WTC11 (cell line): Measurements from ENCODE around the gene ARL8A. TPM values are rescaled to one million over a fixed set of nuclear protein-coding genes. Genes with fewer than 3 reads are reported as not detected.

ENCODE experiments used
- ATAC-seq: fragments of 200-7000 bp; cut with Tn5 transposase; 2 replicates; pipeline ENCODE4 v1.10.0; 2021; ENCODE audit warnings: mild to moderate bottlenecking, moderate library complexity
- CTCF ChIA-PET: fragments of 300-600 bp; sonication (Branson Sonifier 250); formaldehyde crosslinking; loops from one replicate; lab custom pipeline; 2021; ENCODE audit warnings: antibody characterized with exemption; lab: Charles Lee
- POLR2A ChIA-PET: fragments of 350-600 bp; sonication (Branson Sonifier 250); formaldehyde crosslinking; loops from one replicate; lab custom pipeline; 2021; ENCODE audit warnings: antibody characterized with exemption; lab: Charles Lee
- DNase-seq: peaks from one replicate; pipeline ENCODE4 v3.0.0; 2021; ENCODE audit warnings: low spot score
- H3K27ac Mint-ChIP-seq: 2 replicates; pipeline ENCODE4 v1.8.0; 2021; ENCODE audit warnings: mixed read lengths
- H3K27me3 Mint-ChIP-seq: 2 replicates; pipeline ENCODE4 v1.8.0; 2021; ENCODE audit warnings: low read depth, mild to moderate bottlenecking, moderate library complexity, mixed read lengths
- H3K36me3 Mint-ChIP-seq: 2 replicates; pipeline ENCODE4 v1.8.0; 2021; ENCODE audit warnings: mixed read lengths
- H3K4me1 Mint-ChIP-seq: 2 replicates; pipeline ENCODE4 v1.8.0; 2022; ENCODE audit warnings: mixed read lengths
- H3K4me3 Mint-ChIP-seq: 2 replicates; pipeline ENCODE4 v1.8.0; 2021; ENCODE audit warnings: mild to moderate bottlenecking, moderate library complexity, mixed read lengths
- H3K9me3 Mint-ChIP-seq: 2 replicates; pipeline ENCODE4 v1.8.0; 2021; ENCODE audit warnings: mixed read lengths
- AR ChIP-seq: fragments of 250-450 bp; sonication (Bioruptor Pico); IDR thresholded peaks from 2 replicates; pipeline ENCODE4 v1.9.0; 2021; ENCODE audit warnings: mild to moderate bottlenecking
- ATF3 ChIP-seq: sonication (generic); formaldehyde crosslinking; conservative IDR thresholded peaks from 2 replicates; pipeline ENCODE4 v1.8.1; 2022; ENCODE audit warnings: mild to moderate bottlenecking, missing genetic modification reagents
- EMX1 ChIP-seq: fragments of 250-450 bp; sonication (Bioruptor Pico); IDR thresholded peaks from 2 replicates; pipeline ENCODE4 v1.8.0; 2021; ENCODE audit warnings: mild to moderate bottlenecking
- ERG ChIP-seq: fragments of 250-450 bp; sonication (Bioruptor Pico); IDR thresholded peaks from 2 replicates; pipeline ENCODE4 v1.8.0; 2021; ENCODE audit warnings: mild to moderate bottlenecking
- FOXJ3 ChIP-seq: sonication (generic); formaldehyde crosslinking; IDR thresholded peaks from 2 replicates; pipeline ENCODE4 v1.9.0; 2021; ENCODE audit warnings: missing genetic modification reagents, mild to moderate bottlenecking, borderline replicate concordance
- FOXP1 ChIP-seq: sonication (generic); formaldehyde crosslinking; IDR thresholded peaks from 2 replicates; pipeline ENCODE4 v1.8.0; 2022; ENCODE audit warnings: missing genetic modification reagents, mild to moderate bottlenecking, moderate library complexity, borderline replicate concordance
- MXD4 ChIP-seq: fragments of 250-450 bp; sonication (Bioruptor Pico); IDR thresholded peaks from 2 replicates; pipeline ENCODE4 v1.8.0; 2021; ENCODE audit warnings: mild to moderate bottlenecking, moderate library complexity, borderline replicate concordance
- NFYB ChIP-seq: sonication (generic); formaldehyde crosslinking; conservative IDR thresholded peaks from 2 replicates; pipeline ENCODE4 v1.8.0; 2022; ENCODE audit warnings: low read depth, missing genetic modification reagents
- NR1H2 ChIP-seq: sonication (generic); formaldehyde crosslinking; IDR thresholded peaks from 2 replicates; pipeline ENCODE4 v1.9.0; 2021; ENCODE audit warnings: mild to moderate bottlenecking, moderate library complexity, missing genetic modification reagents
- PRDM15 ChIP-seq: sonication (generic); formaldehyde crosslinking; IDR thresholded peaks from 2 replicates; pipeline ENCODE4 v1.8.0; 2022; ENCODE audit warnings: missing genetic modification reagents
- RELA ChIP-seq: sonication (generic); formaldehyde crosslinking; IDR thresholded peaks from 2 replicates; pipeline ENCODE4 v1.8.1; 2022; ENCODE audit warnings: missing genetic modification reagents, mild to moderate bottlenecking, borderline replicate concordance
- RORB ChIP-seq: fragments of 250-450 bp; sonication (Bioruptor Pico); IDR thresholded peaks from 2 replicates; pipeline ENCODE4 v1.9.0; 2021; ENCODE audit warnings: mild to moderate bottlenecking
- SMAD4 ChIP-seq: sonication (generic); formaldehyde crosslinking; IDR thresholded peaks from 2 replicates; pipeline ENCODE4 v1.8.0; 2022; ENCODE audit warnings: mild to moderate bottlenecking, missing genetic modification reagents
- SOX15 ChIP-seq: fragments of 250-450 bp; sonication (Bioruptor Pico); IDR thresholded peaks from 2 replicates; pipeline ENCODE4 v1.9.0; 2021; ENCODE audit warnings: mild to moderate bottlenecking
- SP1 ChIP-seq: sonication (generic); formaldehyde crosslinking; conservative IDR thresholded peaks from 2 replicates; pipeline ENCODE4 v1.8.1; 2022; ENCODE audit warnings: missing genetic modification reagents
- TEAD4 ChIP-seq: sonication (generic); formaldehyde crosslinking; IDR thresholded peaks from 2 replicates; pipeline ENCODE4 v1.8.0; 2022; ENCODE audit warnings: mild to moderate bottlenecking, missing genetic modification reagents
- ZNF121 ChIP-seq: sonication (generic); formaldehyde crosslinking; IDR thresholded peaks from 2 replicates; pipeline ENCODE4 v1.8.0; 2023; ENCODE audit warnings: missing genetic modification reagents
- ZNF263 ChIP-seq: sonication (generic); formaldehyde crosslinking; IDR thresholded peaks from 2 replicates; pipeline ENCODE4 v1.8.1; 2022; ENCODE audit warnings: low read depth, mild to moderate bottlenecking, moderate library complexity, missing genetic modification reagents
- ZNF396 ChIP-seq: fragments of 250-450 bp; sonication (Bioruptor Pico); IDR thresholded peaks from 2 replicates; pipeline ENCODE4 v1.8.0; 2021; ENCODE audit warnings: mild to moderate bottlenecking, moderate library complexity, borderline replicate concordance
- ZNF512 ChIP-seq: sonication (generic); formaldehyde crosslinking; IDR thresholded peaks from 2 replicates; pipeline ENCODE4 v1.8.1; 2022; ENCODE audit warnings: missing genetic modification reagents, borderline replicate concordance
- total RNA-seq: library from RNA; stranded (reverse); gene quantifications from 3 replicates; pipeline ENCODE4 v1.2.3, GENCODE V29; 2021
- TF ChIP-seq, protein P1 (sequence below): sonication (generic); formaldehyde crosslinking; IDR thresholded peaks from 2 replicates; pipeline ENCODE4 v1.8.1; 2022; ENCODE audit warnings: mild to moderate bottlenecking, missing genetic modification reagents, moderate library complexity, borderline replicate concordance
- TF ChIP-seq, protein P2 (sequence below): fragments of 250-450 bp; sonication (Bioruptor Pico); IDR thresholded peaks from 2 replicates; pipeline ENCODE4 v1.9.0; 2021; ENCODE audit warnings: mild to moderate bottlenecking
- TF ChIP-seq, protein P3 (sequence below): sonication (generic); formaldehyde crosslinking; IDR thresholded peaks from 2 replicates; pipeline ENCODE4 v1.8.0; 2022; ENCODE audit warnings: mild to moderate bottlenecking, missing genetic modification reagents

ARL8A gene
- total RNA-seq, 1 experiment from 2014 or later, result 47.2 TPM

DNA sequence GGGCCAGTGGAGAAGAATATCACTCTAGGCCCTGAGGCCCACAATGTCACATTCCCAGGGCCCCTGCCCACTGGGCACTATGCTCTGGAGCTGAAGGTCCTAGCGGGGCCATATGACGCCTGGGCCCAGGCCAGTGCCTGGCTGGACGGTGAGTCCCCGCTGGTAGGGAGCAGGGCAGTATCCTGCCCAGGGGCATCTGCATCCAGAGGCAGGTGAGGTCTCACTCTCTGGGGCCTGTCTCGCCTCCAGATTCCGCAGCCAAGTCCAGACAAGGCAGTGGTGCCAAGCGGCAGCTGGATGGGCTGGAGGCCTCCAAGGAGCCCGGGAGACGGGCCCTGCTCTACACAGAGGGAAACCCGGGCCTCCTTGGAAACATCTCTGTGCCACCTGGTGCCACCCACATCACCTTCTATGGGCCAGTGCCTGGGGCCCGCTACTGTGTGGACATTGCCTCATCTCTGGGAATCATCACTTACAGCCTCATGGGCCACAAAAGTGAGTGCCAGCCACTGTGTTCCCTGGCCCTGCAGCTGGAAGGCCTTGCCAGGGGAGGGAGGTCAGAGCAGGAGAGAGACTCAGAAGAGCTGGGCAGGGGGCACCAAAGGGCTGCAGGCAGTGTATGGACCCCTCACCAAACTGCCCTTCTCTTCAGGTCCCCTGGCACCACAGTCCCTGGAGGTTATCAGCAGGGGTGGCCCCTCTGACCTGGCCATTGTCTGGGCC, 26.9 kb upstream of the ARL8A start:
- H3K9me3 Mint-ChIP-seq, result no peaks in the 10 kb centered on the region
- CTCF ChIA-PET, result interaction anchor here (1.1 to 1.4 kb wide), 2 partner anchors 14 to 17 kb away, joined by 3 read pairs; no protein-coding TSS in a partner anchor
- DNase-seq, result no peak
- TF ChIP-seq ZNF512 (no peak), ATF3 (CRISPR knock-in tag) (no peak), TEAD4 (CRISPR knock-in tag) (no peak), EMX1 (CRISPR knock-in tag) (no peak), RELA (CRISPR knock-in tag) (no peak), PRDM15 (CRISPR knock-in tag) (no peak), ZNF396 (no peak), SP1 (CRISPR knock-in tag) (no peak), SMAD4 (no peak)
- TF ChIP-seq, all 79 proteins: peak for 0
- ATAC-seq, result no peak
- Mint-ChIP-seq H3K4me3 (no peak overlapping the region), H3K27ac (no peak overlapping the region), H3K27me3 (no peaks in the 10 kb centered on the region), H3K4me1 (peaks cover 5% of the 10 kb centered on the region), H3K36me3 (no peaks in the 10 kb centered on the region)
- POLR2A ChIA-PET, result no interaction called here

GRCh38 chr1:202170726-202171125, 26.2 kb upstream of the ARL8A start:
- Mint-ChIP-seq H3K4me1 (peaks cover 9% of the 10 kb centered on the region), H3K4me3 (no peak overlapping the region), H3K27me3 (no peaks in the 10 kb centered on the region), H3K9me3 (no peaks in the 10 kb centered on the region), H3K36me3 (no peaks in the 10 kb centered on the region), H3K27ac (no peak overlapping the region)
- DNase-seq (no peak), ATAC-seq (no peak)
- ChIA-PET POLR2A (no interaction called here), CTCF (interaction anchor here (1.3 to 1.4 kb wide), 2 partner anchors 14 to 16 kb away, joined by 3 to 6 read pairs; no protein-coding TSS in a partner anchor)
- no peak for TF ChIP-seq ZNF263 (CRISPR knock-in tag)
- no peak for TF ChIP-seq SOX15 (CRISPR knock-in tag)
- TF ChIP-seq AR (CRISPR knock-in tag), result no peak
- TF ChIP-seq, protein P1, sequence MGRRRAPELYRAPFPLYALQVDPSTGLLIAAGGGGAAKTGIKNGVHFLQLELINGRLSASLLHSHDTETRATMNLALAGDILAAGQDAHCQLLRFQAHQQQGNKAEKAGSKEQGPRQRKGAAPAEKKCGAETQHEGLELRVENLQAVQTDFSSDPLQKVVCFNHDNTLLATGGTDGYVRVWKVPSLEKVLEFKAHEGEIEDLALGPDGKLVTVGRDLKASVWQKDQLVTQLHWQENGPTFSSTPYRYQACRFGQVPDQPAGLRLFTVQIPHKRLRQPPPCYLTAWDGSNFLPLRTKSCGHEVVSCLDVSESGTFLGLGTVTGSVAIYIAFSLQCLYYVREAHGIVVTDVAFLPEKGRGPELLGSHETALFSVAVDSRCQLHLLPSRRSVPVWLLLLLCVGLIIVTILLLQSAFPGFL (CRISPR knock-in tag), result no peak
- TF ChIP-seq, protein P2, sequence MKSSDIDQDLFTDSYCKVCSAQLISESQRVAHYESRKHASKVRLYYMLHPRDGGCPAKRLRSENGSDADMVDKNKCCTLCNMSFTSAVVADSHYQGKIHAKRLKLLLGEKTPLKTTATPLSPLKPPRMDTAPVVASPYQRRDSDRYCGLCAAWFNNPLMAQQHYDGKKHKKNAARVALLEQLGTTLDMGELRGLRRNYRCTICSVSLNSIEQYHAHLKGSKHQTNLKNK, result no peak
- TF ChIP-seq TEAD4 (CRISPR knock-in tag), result no peak
- TF ChIP-seq ZNF396, result no peak
- no peak for TF ChIP-seq ZNF121 (CRISPR knock-in tag)
- TF ChIP-seq MXD4 (CRISPR knock-in tag), result no peak
- TF ChIP-seq ERG (CRISPR knock-in tag), result no peak
- TF ChIP-seq NR1H2 (CRISPR knock-in tag), result no peak
- no peak for TF ChIP-seq NFYB (CRISPR knock-in tag)
- TF ChIP-seq, protein P3, sequence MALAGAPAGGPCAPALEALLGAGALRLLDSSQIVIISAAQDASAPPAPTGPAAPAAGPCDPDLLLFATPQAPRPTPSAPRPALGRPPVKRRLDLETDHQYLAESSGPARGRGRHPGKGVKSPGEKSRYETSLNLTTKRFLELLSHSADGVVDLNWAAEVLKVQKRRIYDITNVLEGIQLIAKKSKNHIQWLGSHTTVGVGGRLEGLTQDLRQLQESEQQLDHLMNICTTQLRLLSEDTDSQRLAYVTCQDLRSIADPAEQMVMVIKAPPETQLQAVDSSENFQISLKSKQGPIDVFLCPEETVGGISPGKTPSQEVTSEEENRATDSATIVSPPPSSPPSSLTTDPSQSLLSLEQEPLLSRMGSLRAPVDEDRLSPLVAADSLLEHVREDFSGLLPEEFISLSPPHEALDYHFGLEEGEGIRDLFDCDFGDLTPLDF, result no peak
- TF ChIP-seq FOXJ3, result no peak
- no peak for TF ChIP-seq RORB (CRISPR knock-in tag)
- no peak for TF ChIP-seq FOXP1 (CRISPR knock-in tag)
